Spleen (tissue), 11 donors: Measurements from ENCODE around the gene MED13L. TPM values are rescaled to one million over a fixed set of nuclear protein-coding genes. Genes with fewer than 3 reads are reported as not detected.

ENCODE experiments used
- DNase-seq: peaks from one replicate; pipeline ENCODE4 v3.0.0-alpha.2; 2020
- H3K27ac ChIP-seq, 8 donors: fragments of 200-600 bp; sonication (generic) in 7 of 8; 1 replicate in 4 of 8; 2 replicates in 4 of 8; pipeline versions ENCODE4 v1.5.0 to v1.8.0; 2016 to 2021; ENCODE audit warnings: inconsistent platforms in 4 of 8, mild to moderate bottlenecking in 4 of 8, moderate library complexity in 1 of 8
- H3K27me3 ChIP-seq, 7 donors: fragments of 200-600 bp; sonication (generic) in 6 of 7; replicated peaks in 1 of 7; 1 replicate in 4 of 7; 2 replicates in 3 of 7; pipeline versions ENCODE4 v1.5.0 to v1.8.0; 2016 to 2021; ENCODE audit warnings: inconsistent platforms in 3 of 7, mild to moderate bottlenecking in 1 of 7
- H3K36me3 ChIP-seq, 6 donors: fragments of 200-600 bp; sonication (generic) in 5 of 6; 1 replicate in 4 of 6; 2 replicates in 2 of 6; pipeline versions ENCODE4 v1.5.0 to v1.8.0; 2016 to 2021; ENCODE audit warnings: inconsistent platforms in 2 of 6
- H3K4me1 ChIP-seq, 6 donors: fragments of 200-600 bp; sonication (generic) in 5 of 6; 1 replicate in 3 of 6; 2 replicates in 3 of 6; pipeline versions ENCODE4 v1.5.0 to v1.8.0; 2016 to 2021; ENCODE audit warnings: inconsistent platforms in 3 of 6
- H3K4me3 ChIP-seq, 8 donors: fragments of 200-600 bp; sonication (generic) in 7 of 8; 1 replicate in 4 of 8; 2 replicates in 4 of 8; pipeline versions ENCODE4 v1.5.0 to v1.8.0; 2016 to 2021; ENCODE audit warnings: inconsistent platforms in 4 of 8, mild to moderate bottlenecking in 4 of 8, moderate library complexity in 2 of 8
- H3K9me3 ChIP-seq, 8 donors: fragments of 200-600 bp; sonication (generic) in 7 of 8; 1 replicate in 4 of 8; 2 replicates in 4 of 8; pipeline versions ENCODE4 v1.5.0 to v1.8.0; 2016 to 2021; ENCODE audit warnings: inconsistent platforms in 4 of 8
- CTCF ChIP-seq, 11 experiments: fragments of 200-600 bp in 7 of 11; fragments of 450-650 bp in 4 of 11; sonication (generic) in 4 of 11; IDR thresholded peaks in 8 of 11; conservative IDR thresholded peaks in 3 of 11; 1 replicate in 7 of 11; 2 replicates in 4 of 11; pipeline versions ENCODE4 v1.4.0 to v1.8.0; 2016 to 2021; ENCODE audit warnings: antibody characterized with exemption in 11 of 11, inconsistent platforms in 4 of 11, mild to moderate bottlenecking in 1 of 11
- POLR2A ChIP-seq, 3 donors: fragments of 450-650 bp; IDR thresholded peaks; one replicate each; pipeline ENCODE4 v1.5.1; 2017; ENCODE audit warnings: antibody characterized with exemption in 3 of 3, mild to moderate bottlenecking in 1 of 3
- POLR2AphosphoS5 ChIP-seq, 3 donors: sonication (generic); formaldehyde crosslinking; IDR thresholded peaks; one replicate each; pipeline ENCODE4 v1.5.1; 2017; ENCODE audit warnings: antibody characterized with exemption in 3 of 3
- WGBS, 5 donors: extraction: QIAGEN DNeasy Blood & Tissue Kit in 3 of 5; methylation state at CpG; one replicate each; pipeline versions ENCODE4 v1.1.5 to v1.1.7; 2013 to 2018; 5-methylcytosine and 5-hydroxymethylcytosine counted together
- intact Hi-C: fragments of 100-400 bp; cut with DNase I; formaldehyde crosslinking; loops from one replicate; pipeline ENCODE4 v1.15.0; 2023; ENCODE audit warnings: low total_unique reads
- polyA plus RNA-seq, 3 donors: library from polyadenylated mRNA; stranded (reverse); fragments of 200-250 nt; gene quantifications; one replicate each; pipeline ENCODE4 v1.2.1, GENCODE V29; 2013
- total RNA-seq, 7 donors: library from RNA; depleted of rRNA in 3 of 7; stranded (reverse); fragments of >200 nt in 3 of 7; fragmentation: NEBNext Ultra II Directional in 4 of 7; extraction: Animal tissue kit (Norgen Biotek cat#: 25700) in 4 of 7; gene quantifications; one replicate each; pipeline versions ENCODE4 v1.1.0 to v1.2.1, GENCODE V29; 2016 to 2021
- donor health status: healthy with polysubstance abuse.
- donor health status: DM: no; HTN: no; CAD: no; lungs with moderate emphysema.
- donor health status: DM: no; HTN: no; CAD: no.
- donor health status: Bipolar disorder and iron deficiency.
- donor health status: healthy.
- donor health status: DM: no; HTN: no; CAD: no.
- donor health status: DM: yes; HTN: yes; CAD: no.

The MED13L gene
- total and polyA plus RNA-seq, 10 donors, result 13.4 to 255 (median 185) TPM

GRCh38 chr12:115956236-115956635 is 321.3 kb downstream of the MED13L start:
- 72 to 84% (median 79%) methylated on average over 3 of the region's 3 CpGs for WGBS, 5 donors
- no peaks in the 10 kb centered on the region for H3K27me3 ChIP-seq
- peaks cover 0 to 49% (median 32%) of the 10 kb centered on the region in 6 donors for H3K36me3 ChIP-seq
- TF ChIP-seq CTCF (IDR thresholded peaks at IDR 0.05 in 8 of 11, conservative IDR thresholded peaks at IDR 0.05 in 3 of 11), result no peak
- no peak for TF ChIP-seq POLR2A (IDR thresholded peaks at IDR 0.05)
- TF ChIP-seq POLR2AphosphoS5 (IDR thresholded peaks at IDR 0.05), result no peak
- no peak overlapping the region for H3K4me3 ChIP-seq
- intact Hi-C loops, result no loop called here
- no peak for DNase-seq
- H3K27ac ChIP-seq, result no peak overlapping the region
- H3K9me3 ChIP-seq, result no peaks in the 10 kb centered on the region
- no peaks in the 10 kb centered on the region for H3K4me1 ChIP-seq

- no peak for TF ChIP-seq POLR2AphosphoS5 (IDR thresholded peaks at IDR 0.05)
- TF ChIP-seq POLR2A (IDR thresholded peaks at IDR 0.05), result no peak
- TF ChIP-seq CTCF (IDR thresholded peaks at IDR 0.05 in 8 of 11, conservative IDR thresholded peaks at IDR 0.05 in 3 of 11), result no peak
- no peak for DNase-seq
- no peaks in the 10 kb centered on the region for H3K27me3 ChIP-seq
- H3K36me3 ChIP-seq, result peaks cover 0 to 35% (median 11%) of the 10 kb centered on the region in 6 donors
- intact Hi-C loops, result no loop called here
- H3K27ac ChIP-seq, result no peak overlapping the region
- 82 to 91% (median 86%) methylated on average over 6 of the region's 6 CpGs for WGBS, 5 donors
- H3K4me3 ChIP-seq, result no peak overlapping the region
- no peaks in the 10 kb centered on the region for H3K4me1 ChIP-seq
- no peaks in the 10 kb centered on the region for H3K9me3 ChIP-seq
Observed at GRCh38 chr12:115953450-115953849, 324.0 kb downstream of the MED13L start.

GRCh38 chr12:115953031-115953430 is 324.5 kb downstream of the MED13L start:
- intact Hi-C loops, result no loop called here
- whole genome bisulfite sequencing, 5 donors, result 94 to 98% (median 95%) methylated on average over 7 of the region's 7 CpGs

GRCh38 chr12:115950959-115951358 is 326.5 kb downstream of the MED13L start:
- peaks cover 0 to 14% (median 0%) of the 10 kb centered on the region in 6 donors for H3K36me3 ChIP-seq
- intact Hi-C loops, result no loop called here
- DNase-seq, result no peak
- no peak overlapping the region for H3K4me3 ChIP-seq
- 89 to 96% (median 92%) methylated on average over 9 of the region's 9 CpGs for WGBS, 5 donors
- H3K27ac ChIP-seq, result no peak overlapping the region
- H3K27me3 ChIP-seq, result no peaks in the 10 kb centered on the region
- no peaks in the 10 kb centered on the region for H3K9me3 ChIP-seq
- H3K4me1 ChIP-seq, result no peaks in the 10 kb centered on the region
- TF ChIP-seq POLR2AphosphoS5 (IDR thresholded peaks at IDR 0.05), result no peak
- no peak for TF ChIP-seq POLR2A (IDR thresholded peaks at IDR 0.05)
- TF ChIP-seq CTCF (IDR thresholded peaks at IDR 0.05 in 8 of 11, conservative IDR thresholded peaks at IDR 0.05 in 3 of 11), result no peak

More at GRCh38 chr12:115953031-115953430, 324.5 kb downstream of the MED13L start:
- Histone ChIP-seq H3K9me3 (no peaks in the 10 kb centered on the region), H3K36me3 (peaks cover 0 to 31% (median 7%) of the 10 kb centered on the region in 6 donors), H3K27ac (no peak overlapping the region), H3K4me3 (no peak overlapping the region), H3K27me3 (no peaks in the 10 kb centered on the region), H3K4me1 (no peaks in the 10 kb centered on the region)
- no peak for TF ChIP-seq POLR2AphosphoS5 (IDR thresholded peaks at IDR 0.05)
- no peak for TF ChIP-seq CTCF (IDR thresholded peaks at IDR 0.05 in 8 of 11, conservative IDR thresholded peaks at IDR 0.05 in 3 of 11)
- TF ChIP-seq POLR2A (IDR thresholded peaks at IDR 0.05), result no peak
- DNase-seq, result no peak
